ENCODE measurements around the gene PRDM8. TPM values are rescaled to one million over a fixed set of nuclear protein-coding genes. Genes with fewer than 3 reads are reported as not detected.

PRDM8 gene
- total RNA-seq, 1 donor from 2014 or later = 0.07 TPM

GRCh38 chr4:80215449-80216052 is 18.2 kb downstream of the PRDM8 start:
- no peak overlapping the region for H3K4me3 Mint-ChIP-seq (ENCODE audit: unreplicated experiment)
- TF ChIP-seq CTCF (IDR thresholded peaks at IDR 0.05) = peak; percentile 92

GRCh38 chr4:80216100-80216761 is 18.9 kb downstream of the PRDM8 start:
- peaks cover 3% of the 10 kb centered on the region for H3K4me1 Mint-ChIP-seq (ENCODE audit: low read depth)
- H3K36me3 Mint-ChIP-seq (ENCODE audit: low read depth) = no peaks in the 10 kb centered on the region
- H3K27ac Mint-ChIP-seq (ENCODE audit: unreplicated experiment) = no peak overlapping the region
- no peaks in the 10 kb centered on the region for H3K9me3 Mint-ChIP-seq (ENCODE audit: low read depth)
- DNase-seq (ENCODE audit: low spot score) = no peak
- no peak overlapping the region for H3K4me3 Mint-ChIP-seq (ENCODE audit: unreplicated experiment)
- TF ChIP-seq CTCF (IDR thresholded peaks at IDR 0.05) = no peak
- H3K27me3 Mint-ChIP-seq (ENCODE audit: low read depth) = peaks cover 55% of the 10 kb centered on the region

More at GRCh38 chr4:80215449-80216052, 18.2 kb downstream of the PRDM8 start:
- no peaks in the 10 kb centered on the region for H3K36me3 Mint-ChIP-seq (ENCODE audit: low read depth)
- no peak for DNase-seq (ENCODE audit: low spot score)
- H3K27ac Mint-ChIP-seq (ENCODE audit: unreplicated experiment) = no peak overlapping the region
- H3K27me3 Mint-ChIP-seq (ENCODE audit: low read depth) = peaks cover 59% of the 10 kb centered on the region
- no peaks in the 10 kb centered on the region for H3K9me3 Mint-ChIP-seq (ENCODE audit: low read depth)
- peaks cover 3% of the 10 kb centered on the region for H3K4me1 Mint-ChIP-seq (ENCODE audit: low read depth)

GRCh38 chr4:80219301-80220025 is 22.2 kb downstream of the PRDM8 start:
- Mint-ChIP-seq H3K4me3 (ENCODE audit: unreplicated experiment) (no peak overlapping the region), H3K27me3 (ENCODE audit: low read depth) (peaks cover 44% of the 10 kb centered on the region), H3K36me3 (ENCODE audit: low read depth) (no peaks in the 10 kb centered on the region), H3K4me1 (ENCODE audit: low read depth) (peaks cover 3% of the 10 kb centered on the region), H3K27ac (ENCODE audit: unreplicated experiment) (no peak overlapping the region), H3K9me3 (ENCODE audit: low read depth) (no peaks in the 10 kb centered on the region)
- TF ChIP-seq CTCF (IDR thresholded peaks at IDR 0.05) = no peak
- DNase-seq (ENCODE audit: low spot score) = no peak

GRCh38 chr4:80220711-80221110 is 23.4 kb downstream of the PRDM8 start:
- Mint-ChIP-seq H3K4me3 (ENCODE audit: unreplicated experiment) (no peak overlapping the region), H3K9me3 (ENCODE audit: low read depth) (no peaks in the 10 kb centered on the region), H3K36me3 (ENCODE audit: low read depth) (no peaks in the 10 kb centered on the region), H3K4me1 (ENCODE audit: low read depth) (no peaks in the 10 kb centered on the region), H3K27ac (ENCODE audit: unreplicated experiment) (no peak overlapping the region), H3K27me3 (ENCODE audit: low read depth) (peaks cover 46% of the 10 kb centered on the region)
- DNase-seq (ENCODE audit: low spot score) = no peak
- TF ChIP-seq CTCF (IDR thresholded peaks at IDR 0.05) = no peak

GRCh38 chr4:80221161-80221560 is 23.9 kb downstream of the PRDM8 start:
- no peak overlapping the region for H3K4me3 Mint-ChIP-seq (ENCODE audit: unreplicated experiment)
- no peak for DNase-seq (ENCODE audit: low spot score)
- no peaks in the 10 kb centered on the region for H3K4me1 Mint-ChIP-seq (ENCODE audit: low read depth)
- H3K36me3 Mint-ChIP-seq (ENCODE audit: low read depth) = no peaks in the 10 kb centered on the region
- no peak overlapping the region for H3K27ac Mint-ChIP-seq (ENCODE audit: unreplicated experiment)
- peaks cover 46% of the 10 kb centered on the region for H3K27me3 Mint-ChIP-seq (ENCODE audit: low read depth)
- no peaks in the 10 kb centered on the region for H3K9me3 Mint-ChIP-seq (ENCODE audit: low read depth)
- TF ChIP-seq CTCF (IDR thresholded peaks at IDR 0.05) = peak; percentile 87

Data from chondrocyte (in vitro differentiated cells).